Liver (tissue), 3 donors: ENCODE results near the gene RPS6KA4.

ENCODE experiments used
- ATF3 ChIP-seq: IDR thresholded peaks from 2 replicates; pipeline ENCODE4 v1.6.1; 2016; ENCODE audit warnings: antibody characterized with exemption
- CTCF ChIP-seq: fragments of 150-350 bp; IDR thresholded peaks from 2 replicates; pipeline ENCODE4 v1.5.1; 2017; ENCODE audit warnings: improper control_type of control experiment, low read depth, low read length; ENCODE audit not compliant: missing input control
- RXRA ChIP-seq, 2 donors: IDR thresholded peaks; 2 replicates each; pipeline ENCODE4 v1.6.1; 2017 to 2018; ENCODE audit warnings: antibody characterized with exemption in 2 of 2, mild to moderate bottlenecking in 1 of 2
- donor health status: healthy.
- donor health status: healthy.

- TF ChIP-seq CTCF (no peak), RXRA (IDR thresholded peaks at IDR 0.05) (no peak), ATF3 (no peak)
Measured at GRCh38 chr11:64371201-64371600, 12.2 kb downstream of the RPS6KA4 start.
